GM21619 (cell line): ENCODE measurements around the gene PCNX2.

Experiments used
- ATAC-seq: cut with Tn5 transposase; IDR thresholded peaks from one replicate; pipeline ENCODE4 v1.9.1; 2021; ENCODE audit not compliant: unreplicated experiment

PCNX2 gene

GRCh38 chr1:233065685-233066084, 229.8 kb downstream of the PCNX2 start:
- no peak for ATAC-seq

- ATAC-seq: no peak
Measured at GRCh38 chr1:233064988-233065387, 230.5 kb downstream of the PCNX2 start.

- no peak for ATAC-seq
Measured at GRCh38 chr1:233063462-233063861, 232.1 kb downstream of the PCNX2 start.

GRCh38 chr1:233061265-233061664, 234.3 kb downstream of the PCNX2 start:
- no peak for ATAC-seq

GRCh38 chr1:233060461-233060994, 235.0 kb downstream of the PCNX2 start:
- ATAC-seq: no peak

GRCh38 chr1:233057836-233058235, 237.7 kb downstream of the PCNX2 start:
- ATAC-seq: no peak

- no peak for ATAC-seq
Measured at GRCh38 chr1:233055879-233056641, 239.5 kb downstream of the PCNX2 start.

GRCh38 chr1:233045588-233045987, 249.9 kb downstream of the PCNX2 start:
- ATAC-seq: no peak

- no peak for ATAC-seq
Measured at GRCh38 chr1:233042834-233043233, 252.7 kb downstream of the PCNX2 start.

GRCh38 chr1:233040494-233040893, 255.0 kb downstream of the PCNX2 start:
- ATAC-seq: no peak

GRCh38 chr1:233038581-233038980, 256.9 kb downstream of the PCNX2 start:
- ATAC-seq: no peak

GRCh38 chr1:233037843-233038242, 257.7 kb downstream of the PCNX2 start:
- ATAC-seq: no peak

GRCh38 chr1:233034836-233035235, 260.7 kb downstream of the PCNX2 start:
- ATAC-seq: no peak

GRCh38 chr1:233033361-233033760, 262.2 kb downstream of the PCNX2 start:
- ATAC-seq: no peak

GRCh38 chr1:233032916-233033315, 262.6 kb downstream of the PCNX2 start:
- no peak for ATAC-seq

- ATAC-seq: no peak
Measured at GRCh38 chr1:233031521-233031920, 264.0 kb downstream of the PCNX2 start.

- no peak for ATAC-seq
Measured at GRCh38 chr1:233027046-233027445, 268.5 kb downstream of the PCNX2 start.

GRCh38 chr1:233025567-233025966, 270.0 kb downstream of the PCNX2 start:
- ATAC-seq: no peak

GRCh38 chr1:233025157-233025556, 270.4 kb downstream of the PCNX2 start:
- ATAC-seq: no peak

- no peak for ATAC-seq
Measured at GRCh38 chr1:233024199-233024598, 271.3 kb downstream of the PCNX2 start.

- ATAC-seq: no peak
Measured at GRCh38 chr1:233022246-233022645, 273.3 kb downstream of the PCNX2 start.

- ATAC-seq: no peak
Measured at GRCh38 chr1:233020426-233020825, 275.1 kb downstream of the PCNX2 start.

GRCh38 chr1:233019778-233020325, 275.7 kb downstream of the PCNX2 start:
- no peak for ATAC-seq
